ENCODE results near the gene EPB41.

DNA sequence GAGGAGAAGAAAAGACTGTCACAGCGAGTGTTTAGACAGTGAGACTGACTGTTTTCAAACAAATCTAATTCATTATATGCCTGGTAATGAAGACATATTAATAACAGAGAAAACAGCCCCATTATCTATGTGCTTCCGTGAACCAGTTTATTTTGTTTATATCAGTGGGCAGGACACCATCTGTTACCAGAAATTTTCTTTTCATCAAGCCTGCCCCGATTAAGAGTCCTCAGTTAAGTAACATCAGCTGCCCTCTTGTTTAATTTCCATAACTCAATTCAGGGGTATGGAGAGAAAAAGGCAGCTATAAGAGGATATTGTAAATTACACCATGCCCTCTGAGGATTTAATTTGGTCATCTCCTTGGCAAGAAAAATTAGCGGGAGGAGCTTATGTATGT lies 115.3 kb downstream of the EPB41 start:
- TF ChIP-seq POLR2AphosphoS5 (IDR thresholded peaks at IDR 0.05; ENCODE audit: low read depth, low read length) (no peak), ASH2L (IDR thresholded peaks at IDR 0.05; ENCODE audit: low read length) (no peak), YY1 (IDR thresholded peaks at IDR 0.05; ENCODE audit: low read depth, low read length) (no peak), JUN (IDR thresholded peaks at IDR 0.05; ENCODE audit: low read depth, low read length) (no peak), EGR1 (IDR thresholded peaks at IDR 0.05; ENCODE audit: borderline replicate concordance, low read depth, low read length) (no peak), EZH2 (IDR thresholded peaks at IDR 0.05; ENCODE audit: low read depth, low read length, severe bottlenecking) (no peak), TAF1 (IDR thresholded peaks at IDR 0.05; ENCODE audit: low read depth, low read length) (no peak), PHF8 (conservative IDR thresholded peaks at IDR 0.05; ENCODE audit: low read depth, low read length) (no peak), TCF12 (IDR thresholded peaks at IDR 0.05; ENCODE audit: low read depth, low read length) (no peak), POLR2A (IDR thresholded peaks at IDR 0.05; ENCODE audit: control extremely low read depth in 1 of 2, low read depth in 2 of 2, low read length in 2 of 2) (no peak), NRF1 (IDR thresholded peaks at IDR 0.05; ENCODE audit: low read depth, low read length) (no peak)
- TF ChIP-seq, protein P1, sequence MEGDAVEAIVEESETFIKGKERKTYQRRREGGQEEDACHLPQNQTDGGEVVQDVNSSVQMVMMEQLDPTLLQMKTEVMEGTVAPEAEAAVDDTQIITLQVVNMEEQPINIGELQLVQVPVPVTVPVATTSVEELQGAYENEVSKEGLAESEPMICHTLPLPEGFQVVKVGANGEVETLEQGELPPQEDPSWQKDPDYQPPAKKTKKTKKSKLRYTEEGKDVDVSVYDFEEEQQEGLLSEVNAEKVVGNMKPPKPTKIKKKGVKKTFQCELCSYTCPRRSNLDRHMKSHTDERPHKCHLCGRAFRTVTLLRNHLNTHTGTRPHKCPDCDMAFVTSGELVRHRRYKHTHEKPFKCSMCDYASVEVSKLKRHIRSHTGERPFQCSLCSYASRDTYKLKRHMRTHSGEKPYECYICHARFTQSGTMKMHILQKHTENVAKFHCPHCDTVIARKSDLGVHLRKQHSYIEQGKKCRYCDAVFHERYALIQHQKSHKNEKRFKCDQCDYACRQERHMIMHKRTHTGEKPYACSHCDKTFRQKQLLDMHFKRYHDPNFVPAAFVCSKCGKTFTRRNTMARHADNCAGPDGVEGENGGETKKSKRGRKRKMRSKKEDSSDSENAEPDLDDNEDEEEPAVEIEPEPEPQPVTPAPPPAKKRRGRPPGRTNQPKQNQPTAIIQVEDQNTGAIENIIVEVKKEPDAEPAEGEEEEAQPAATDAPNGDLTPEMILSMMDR (IDR thresholded peaks at IDR 0.05; ENCODE audit: control extremely low read depth in 1 of 3, insufficient read depth in 1 of 3, low read depth in 1 of 3, low read length in 3 of 3) = no peak
- TF ChIP-seq, protein P2, sequence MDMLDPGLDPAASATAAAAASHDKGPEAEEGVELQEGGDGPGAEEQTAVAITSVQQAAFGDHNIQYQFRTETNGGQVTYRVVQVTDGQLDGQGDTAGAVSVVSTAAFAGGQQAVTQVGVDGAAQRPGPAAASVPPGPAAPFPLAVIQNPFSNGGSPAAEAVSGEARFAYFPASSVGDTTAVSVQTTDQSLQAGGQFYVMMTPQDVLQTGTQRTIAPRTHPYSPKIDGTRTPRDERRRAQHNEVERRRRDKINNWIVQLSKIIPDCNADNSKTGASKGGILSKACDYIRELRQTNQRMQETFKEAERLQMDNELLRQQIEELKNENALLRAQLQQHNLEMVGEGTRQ (IDR thresholded peaks at IDR 0.05; ENCODE audit: low read length) = no peak
- TF ChIP-seq, protein P3, sequence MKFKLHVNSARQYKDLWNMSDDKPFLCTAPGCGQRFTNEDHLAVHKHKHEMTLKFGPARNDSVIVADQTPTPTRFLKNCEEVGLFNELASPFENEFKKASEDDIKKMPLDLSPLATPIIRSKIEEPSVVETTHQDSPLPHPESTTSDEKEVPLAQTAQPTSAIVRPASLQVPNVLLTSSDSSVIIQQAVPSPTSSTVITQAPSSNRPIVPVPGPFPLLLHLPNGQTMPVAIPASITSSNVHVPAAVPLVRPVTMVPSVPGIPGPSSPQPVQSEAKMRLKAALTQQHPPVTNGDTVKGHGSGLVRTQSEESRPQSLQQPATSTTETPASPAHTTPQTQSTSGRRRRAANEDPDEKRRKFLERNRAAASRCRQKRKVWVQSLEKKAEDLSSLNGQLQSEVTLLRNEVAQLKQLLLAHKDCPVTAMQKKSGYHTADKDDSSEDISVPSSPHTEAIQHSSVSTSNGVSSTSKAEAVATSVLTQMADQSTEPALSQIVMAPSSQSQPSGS (IDR thresholded peaks at IDR 0.05; ENCODE audit: low read length) = no peak
